ENCODE measurements around the gene PPP2R2B.

The PPP2R2B gene

DNA sequence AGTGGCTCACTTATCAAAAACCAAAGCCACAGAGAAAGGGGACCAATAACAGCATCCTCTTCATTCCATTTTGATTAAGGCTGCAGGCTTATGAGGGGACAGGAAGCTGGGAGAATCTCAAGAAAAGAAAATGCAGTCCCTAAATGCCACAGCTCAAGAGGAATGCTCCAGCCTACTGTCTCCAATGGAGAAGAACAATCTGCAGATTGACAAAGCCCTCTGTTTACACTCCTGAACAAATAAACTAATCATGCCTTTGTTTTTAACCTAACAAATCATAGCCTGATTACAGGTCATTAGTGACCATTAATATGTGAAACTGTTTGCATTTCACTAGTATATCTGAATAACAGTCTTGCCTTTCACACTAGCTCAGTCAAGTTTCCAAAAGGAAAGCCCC is 26.5 kb downstream of the PPP2R2B start:
- TF ChIP-seq, protein P1, sequence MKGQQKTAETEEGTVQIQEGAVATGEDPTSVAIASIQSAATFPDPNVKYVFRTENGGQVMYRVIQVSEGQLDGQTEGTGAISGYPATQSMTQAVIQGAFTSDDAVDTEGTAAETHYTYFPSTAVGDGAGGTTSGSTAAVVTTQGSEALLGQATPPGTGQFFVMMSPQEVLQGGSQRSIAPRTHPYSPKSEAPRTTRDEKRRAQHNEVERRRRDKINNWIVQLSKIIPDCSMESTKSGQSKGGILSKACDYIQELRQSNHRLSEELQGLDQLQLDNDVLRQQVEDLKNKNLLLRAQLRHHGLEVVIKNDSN (IDR thresholded peaks at IDR 0.05) = no peak
- TF ChIP-seq TEAD4 (IDR thresholded peaks at IDR 0.05) = no peak

DNA sequence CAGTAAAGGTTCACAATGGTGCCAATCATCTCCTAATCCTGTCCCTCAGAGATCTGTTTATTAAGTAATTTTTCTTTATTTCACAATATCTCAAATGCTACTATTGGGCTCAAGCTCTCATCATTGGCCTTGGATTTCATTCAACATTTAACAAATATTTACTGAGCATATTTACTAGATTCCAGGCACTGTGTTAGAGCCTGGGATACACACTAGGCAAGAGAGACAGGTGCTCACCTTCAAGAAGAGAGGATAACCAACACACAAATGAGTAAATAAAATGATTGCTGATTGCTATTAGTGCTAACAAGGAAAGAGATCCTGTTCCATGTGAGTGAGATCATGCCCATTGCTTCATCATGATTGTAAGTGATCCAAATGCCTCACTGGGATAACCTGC is 27.4 kb downstream of the PPP2R2B start:
- TF ChIP-seq, protein P2, sequence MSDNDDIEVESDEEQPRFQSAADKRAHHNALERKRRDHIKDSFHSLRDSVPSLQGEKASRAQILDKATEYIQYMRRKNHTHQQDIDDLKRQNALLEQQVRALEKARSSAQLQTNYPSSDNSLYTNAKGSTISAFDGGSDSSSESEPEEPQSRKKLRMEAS (IDR thresholded peaks at IDR 0.05) = no peak
- TF ChIP-seq, protein P1 (IDR thresholded peaks at IDR 0.05) = no peak
- TF ChIP-seq YY1 (IDR thresholded peaks at IDR 0.05; ENCODE audit: low read depth) = no peak
- TF ChIP-seq NFIC (IDR thresholded peaks at IDR 0.05) = no peak

DNA sequence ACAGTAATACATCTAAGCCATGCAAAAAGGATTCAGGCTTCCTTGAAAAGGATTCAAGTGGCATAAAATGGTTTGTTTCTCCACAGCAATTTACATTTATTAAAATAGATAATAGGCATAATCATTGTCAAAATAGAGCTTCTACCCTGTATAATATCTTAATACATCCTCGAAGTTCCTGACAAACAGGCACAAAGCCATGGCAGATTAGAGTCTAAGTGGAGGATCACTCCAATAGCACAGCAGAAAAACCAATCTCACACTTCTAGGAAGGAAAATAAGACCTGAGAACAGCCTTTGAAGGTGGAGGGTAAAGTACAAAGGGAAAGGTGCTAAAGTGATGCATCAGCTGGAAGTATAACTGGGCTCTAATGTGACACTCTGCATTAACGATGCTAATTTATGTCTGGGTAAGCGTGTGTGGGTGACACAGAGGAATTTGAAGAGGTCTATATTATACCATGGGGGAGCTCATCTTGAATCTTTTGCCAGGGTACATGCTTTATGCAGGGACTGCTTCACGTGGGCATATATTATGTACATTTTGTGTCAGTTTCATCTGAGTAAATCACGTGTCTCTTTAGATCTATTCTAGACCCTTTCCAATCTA is 28.8 kb downstream of the PPP2R2B start:
- TF ChIP-seq ZBTB7A (IDR thresholded peaks at IDR 0.05; ENCODE audit: low read depth) = no peak
- TF ChIP-seq YY1 (IDR thresholded peaks at IDR 0.05; ENCODE audit: low read depth) = no peak

DNA sequence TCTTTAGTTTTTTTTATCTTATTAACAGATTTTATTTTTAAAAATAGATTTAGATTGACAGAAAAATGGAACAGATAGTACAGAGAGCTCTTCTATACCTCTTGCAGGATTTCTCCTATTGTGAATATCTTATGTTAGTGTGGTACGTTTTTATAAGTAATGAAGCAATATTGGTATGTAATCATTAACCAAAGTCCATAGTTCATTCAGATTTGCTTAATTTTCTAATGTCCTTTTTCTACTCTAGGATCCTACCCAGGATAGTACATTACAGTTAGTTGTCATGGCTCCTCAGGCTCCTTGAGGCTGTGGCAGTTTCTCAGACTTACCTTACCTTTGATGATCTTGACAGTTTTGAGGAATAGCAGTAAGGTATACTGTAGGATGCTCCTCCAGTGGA is 30.4 kb downstream of the PPP2R2B start:
- TF ChIP-seq TCF12 (IDR thresholded peaks at IDR 0.05; ENCODE audit: low read depth) (no peak), TEAD4 (IDR thresholded peaks at IDR 0.05) (no peak), EGR1 (IDR thresholded peaks at IDR 0.05) (no peak), RAD21 (IDR thresholded peaks at IDR 0.05; ENCODE audit: low read depth) (no peak), EP300 (IDR thresholded peaks at IDR 0.05; ENCODE audit: borderline replicate concordance) (no peak), FOXM1 (IDR thresholded peaks at IDR 0.05; ENCODE audit: borderline replicate concordance, low read depth) (no peak), NFIC (IDR thresholded peaks at IDR 0.05) (no peak), CREB1 (IDR thresholded peaks at IDR 0.05; ENCODE audit: low read depth) (no peak), CEBPB (IDR thresholded peaks at IDR 0.05) (no peak), YY1 (IDR thresholded peaks at IDR 0.05; ENCODE audit: low read depth) (no peak), TAF1 (IDR thresholded peaks at IDR 0.05; ENCODE audit: low read depth) (no peak), ZBTB7A (IDR thresholded peaks at IDR 0.05; ENCODE audit: low read depth) (no peak)
- TF ChIP-seq, protein P3, sequence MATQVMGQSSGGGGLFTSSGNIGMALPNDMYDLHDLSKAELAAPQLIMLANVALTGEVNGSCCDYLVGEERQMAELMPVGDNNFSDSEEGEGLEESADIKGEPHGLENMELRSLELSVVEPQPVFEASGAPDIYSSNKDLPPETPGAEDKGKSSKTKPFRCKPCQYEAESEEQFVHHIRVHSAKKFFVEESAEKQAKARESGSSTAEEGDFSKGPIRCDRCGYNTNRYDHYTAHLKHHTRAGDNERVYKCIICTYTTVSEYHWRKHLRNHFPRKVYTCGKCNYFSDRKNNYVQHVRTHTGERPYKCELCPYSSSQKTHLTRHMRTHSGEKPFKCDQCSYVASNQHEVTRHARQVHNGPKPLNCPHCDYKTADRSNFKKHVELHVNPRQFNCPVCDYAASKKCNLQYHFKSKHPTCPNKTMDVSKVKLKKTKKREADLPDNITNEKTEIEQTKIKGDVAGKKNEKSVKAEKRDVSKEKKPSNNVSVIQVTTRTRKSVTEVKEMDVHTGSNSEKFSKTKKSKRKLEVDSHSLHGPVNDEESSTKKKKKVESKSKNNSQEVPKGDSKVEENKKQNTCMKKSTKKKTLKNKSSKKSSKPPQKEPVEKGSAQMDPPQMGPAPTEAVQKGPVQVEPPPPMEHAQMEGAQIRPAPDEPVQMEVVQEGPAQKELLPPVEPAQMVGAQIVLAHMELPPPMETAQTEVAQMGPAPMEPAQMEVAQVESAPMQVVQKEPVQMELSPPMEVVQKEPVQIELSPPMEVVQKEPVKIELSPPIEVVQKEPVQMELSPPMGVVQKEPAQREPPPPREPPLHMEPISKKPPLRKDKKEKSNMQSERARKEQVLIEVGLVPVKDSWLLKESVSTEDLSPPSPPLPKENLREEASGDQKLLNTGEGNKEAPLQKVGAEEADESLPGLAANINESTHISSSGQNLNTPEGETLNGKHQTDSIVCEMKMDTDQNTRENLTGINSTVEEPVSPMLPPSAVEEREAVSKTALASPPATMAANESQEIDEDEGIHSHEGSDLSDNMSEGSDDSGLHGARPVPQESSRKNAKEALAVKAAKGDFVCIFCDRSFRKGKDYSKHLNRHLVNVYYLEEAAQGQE (IDR thresholded peaks at IDR 0.05; ENCODE audit: low read depth) = no peak
- TF ChIP-seq, protein P2 (IDR thresholded peaks at IDR 0.05) = no peak
- TF ChIP-seq, protein P1 (IDR thresholded peaks at IDR 0.05) = no peak

DNA sequence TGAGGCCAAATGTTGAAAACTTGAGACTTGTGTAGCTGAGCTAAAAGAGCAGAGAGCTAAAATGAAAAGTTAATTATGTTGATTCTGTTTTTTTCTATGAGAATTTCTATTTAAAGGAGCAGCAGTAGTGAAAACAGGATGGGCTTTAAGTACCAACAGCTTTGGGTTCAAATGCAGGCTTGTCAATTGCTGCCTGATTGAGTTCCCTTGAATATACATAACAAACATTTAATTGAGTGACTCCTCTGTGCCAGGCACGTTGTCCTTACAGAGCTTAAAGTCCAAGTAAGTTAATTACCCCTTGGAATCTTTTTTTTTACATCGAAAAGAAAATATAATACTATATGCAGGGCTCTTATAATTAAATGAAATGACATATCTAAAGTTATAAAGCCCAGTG is 38.5 kb downstream of the PPP2R2B start:
- no peak for TF ChIP-seq TCF12 (IDR thresholded peaks at IDR 0.05; ENCODE audit: low read depth)
- no peak for TF ChIP-seq EP300 (IDR thresholded peaks at IDR 0.05; ENCODE audit: borderline replicate concordance)
- no peak for TF ChIP-seq EGR1 (IDR thresholded peaks at IDR 0.05)
- TF ChIP-seq, protein P3 (IDR thresholded peaks at IDR 0.05; ENCODE audit: low read depth) = no peak
- TF ChIP-seq, protein P1 (IDR thresholded peaks at IDR 0.05) = no peak
- TF ChIP-seq CEBPB (IDR thresholded peaks at IDR 0.05) = no peak
- TF ChIP-seq NFIC (IDR thresholded peaks at IDR 0.05) = no peak
- no peak for TF ChIP-seq CREB1 (IDR thresholded peaks at IDR 0.05; ENCODE audit: low read depth)
- TF ChIP-seq YY1 (IDR thresholded peaks at IDR 0.05; ENCODE audit: low read depth) = no peak
- no peak for TF ChIP-seq ZBTB7A (IDR thresholded peaks at IDR 0.05; ENCODE audit: low read depth)
- no peak for TF ChIP-seq TEAD4 (IDR thresholded peaks at IDR 0.05)
- no peak for TF ChIP-seq RAD21 (IDR thresholded peaks at IDR 0.05; ENCODE audit: low read depth)
- TF ChIP-seq TAF1 (IDR thresholded peaks at IDR 0.05; ENCODE audit: low read depth) = no peak
- TF ChIP-seq FOXM1 (IDR thresholded peaks at IDR 0.05; ENCODE audit: borderline replicate concordance, low read depth) = no peak
- TF ChIP-seq, protein P2 (IDR thresholded peaks at IDR 0.05) = no peak
